ENCODE measurements around the gene RBM20.

The RBM20 gene

GRCh38 chr10:110791541-110792073 is 147.5 kb downstream of the RBM20 start:
- no peak for DNase-seq

GRCh38 chr10:110792476-110793125 is 148.5 kb downstream of the RBM20 start:
- no peak for DNase-seq

GRCh38 chr10:110793128-110793812 is 149.1 kb downstream of the RBM20 start:
- no peak for DNase-seq

- DNase-seq = no peak
These were observed 149.8 kb downstream of the RBM20 start for GRCh38 chr10:110793886-110794285.

- no peak for DNase-seq
These were observed 150.7 kb downstream of the RBM20 start for GRCh38 chr10:110794808-110795207.

- DNase-seq = no peak
These were observed 153.3 kb downstream of the RBM20 start for GRCh38 chr10:110797416-110797815.

GRCh38 chr10:110798340-110798739 is 154.2 kb downstream of the RBM20 start:
- DNase-seq = no peak

- DNase-seq = no peak
These were observed 158.0 kb downstream of the RBM20 start for GRCh38 chr10:110802090-110802489.

- DNase-seq = no peak
These were observed 158.6 kb downstream of the RBM20 start for GRCh38 chr10:110802551-110803238.

GRCh38 chr10:110803239-110803749 is 159.2 kb downstream of the RBM20 start:
- DNase-seq = no peak

GRCh38 chr10:110803830-110804338 is 159.7 kb downstream of the RBM20 start:
- peak; percentile 51 for DNase-seq

GRCh38 chr10:110804376-110804775 is 160.2 kb downstream of the RBM20 start:
- DNase-seq = no peak

- DNase-seq = no peak
These were observed 161.2 kb downstream of the RBM20 start for GRCh38 chr10:110805292-110805691.

- DNase-seq = no peak
These were observed 162.2 kb downstream of the RBM20 start for GRCh38 chr10:110806335-110806734.

GRCh38 chr10:110808123-110808522 is 164.0 kb downstream of the RBM20 start:
- DNase-seq = no peak

GRCh38 chr10:110808615-110809014 is 164.5 kb downstream of the RBM20 start:
- DNase-seq = no peak

- no peak for DNase-seq
These were observed 166.5 kb downstream of the RBM20 start for GRCh38 chr10:110810625-110811024.

GRCh38 chr10:110811791-110812581 is 167.8 kb downstream of the RBM20 start:
- DNase-seq = no peak

- DNase-seq = no peak
These were observed 168.4 kb downstream of the RBM20 start for GRCh38 chr10:110812583-110812982.

- no peak for DNase-seq
These were observed 169.8 kb downstream of the RBM20 start for GRCh38 chr10:110813743-110814472.

GRCh38 chr10:110815354-110816004 is 171.3 kb downstream of the RBM20 start:
- no peak for DNase-seq

Data from 8988T (cell line).